Pancreas (tissue), 10 donors: ENCODE measurements around the gene ERF. TPM values are rescaled to one million over a fixed set of nuclear protein-coding genes. Genes with fewer than 3 reads are reported as not detected.

Experiments
- ATAC-seq, 4 donors: fragments of 200-7000 bp; cut with Tn5 transposase; one replicate each; pipeline versions ENCODE4 v1.8.0 to v1.9.1; 2020; ENCODE audit warnings: mild to moderate bottlenecking in 4 of 4, moderate library complexity in 4 of 4
- DNase-seq, 6 donors: peaks; one replicate each; pipeline ENCODE4 v3.0.0-alpha.2; 2020
- FAIRE-seq: peaks from 2 replicates; lab custom pipeline; 2012; peaks lifted over from hg19 to GRCh38; lab: Jason Lieb, UNC
- H3K27ac ChIP-seq, 4 donors: fragments of 200-600 bp; sonication (generic); 1 replicate in 3 of 4; 2 replicates in 1 of 4; pipeline versions ENCODE4 v1.5.0 to v1.8.0; 2020
- H3K27me3 ChIP-seq, 4 donors: fragments of 200-600 bp; one replicate each; pipeline ENCODE4 v1.8.0; 2021
- H3K36me3 ChIP-seq, 3 donors: fragments of 200-600 bp; sonication (generic) in 1 of 3; one replicate each; pipeline versions ENCODE4 v1.5.0 to v1.8.0; 2020 to 2021
- H3K4me1 ChIP-seq, 3 donors: fragments of 200-600 bp; one replicate each; pipeline ENCODE4 v1.8.0; 2021
- H3K4me3 ChIP-seq, 4 donors: fragments of 200-600 bp; sonication (generic) in 2 of 4; one replicate each; pipeline versions ENCODE4 v1.5.0 to v1.8.0; 2020 to 2021
- H3K9me3 ChIP-seq, 4 donors: fragments of 200-600 bp; one replicate each; pipeline ENCODE4 v1.8.0; 2021
- WGBS, 2 donors: extraction: QIAGEN DNeasy Blood & Tissue Kit; methylation state at CpG; one replicate each; pipeline ENCODE4 v1.1.7; 2013; 5-methylcytosine and 5-hydroxymethylcytosine counted together
- intact Hi-C, 3 donors: fragments of 100-400 bp; cut with DNase I; formaldehyde crosslinking; loops; one replicate each; pipeline versions ENCODE4 v1.11.1 to v1.14.2; 2022
- polyA plus RNA-seq, 2 donors: library from polyadenylated mRNA; stranded (reverse); fragments of 200-250 nt; gene quantifications; one replicate each; pipeline ENCODE4 v1.2.3, GENCODE V29; 2013
- total RNA-seq, 6 donors: library from RNA; stranded (reverse); fragmentation: NEBNext Ultra II Directional in 4 of 6; extraction: Animal tissue kit (Norgen Biotek cat#: 25700) in 4 of 6; gene quantifications; one replicate each; pipeline versions ENCODE4 v1.2.1 to v1.2.4, GENCODE V29; 2021 to 2023
- TF ChIP-seq, protein P1 (sequence below), 4 donors: fragments of 200-600 bp; sonication (generic) in 3 of 4; IDR thresholded peaks; one replicate each; pipeline versions ENCODE4 v1.5.0 to v1.8.0; 2021; ENCODE audit warnings: antibody characterized with exemption in 4 of 4
- donor health status: healthy with polysubstance abuse.
- donor health status: DM: no; HTN: no; CAD: no; lungs with moderate emphysema.
- donor health status: DM: no; HTN: no; CAD: no.
- donor health status: control.
- donor health status: control.
- donor health status: Bipolar disorder and iron deficiency.
- donor health status: DM: yes; HTN: yes; CAD: no.
- donor health status: DM: no; HTN: no; CAD: no.
- donor health status: DM: no; HTN: no; CAD: no.
- donor health status: DM: yes; HTN: yes; CAD: no.

Gene ERF
- total and polyA plus RNA-seq, 8 donors = 20.5 to 48.5 (median 22.9) TPM

DNA sequence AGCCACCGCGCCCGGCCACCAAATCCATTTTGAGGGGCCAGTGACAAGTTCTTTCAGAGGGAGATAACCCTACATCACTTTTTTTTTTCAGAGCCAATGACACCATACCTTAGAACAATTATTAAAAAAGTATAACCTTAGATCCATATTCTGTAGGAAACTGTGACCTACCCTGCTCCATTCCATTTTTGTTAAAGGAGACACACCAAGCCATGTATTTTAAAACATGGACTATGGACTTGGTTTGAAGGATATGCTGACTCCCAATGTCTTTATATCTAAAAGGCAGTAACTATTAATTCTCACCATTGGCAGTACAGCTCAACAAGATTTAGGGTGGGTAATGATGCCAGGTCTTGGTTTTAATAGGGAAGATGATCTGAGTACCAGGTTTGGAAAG lies 13.6 kb downstream of the ERF start:
- Histone ChIP-seq H3K4me1 (peaks cover 0 to 13% (median 7%) of the 10 kb centered on the region in 3 donors), H3K27ac (no peak overlapping the region), H3K9me3 (no peaks in the 10 kb centered on the region), H3K27me3 (no peaks in the 10 kb centered on the region), H3K4me3 (peak overlapping the region; percentile 74 to 91 (median 81)), H3K36me3 (peaks cover 0 to 7% (median under 1%) of the 10 kb centered on the region in 3 donors)
- ATAC-seq (no peak), DNase-seq (no peak), FAIRE-seq (no peak)
- intact Hi-C loops = loop anchor here in 1 of 3 donors (10.0 kb wide), 2 partner anchors 54 to 194 kb away; no protein-coding TSS in a partner anchor
- TF ChIP-seq, protein P1, sequence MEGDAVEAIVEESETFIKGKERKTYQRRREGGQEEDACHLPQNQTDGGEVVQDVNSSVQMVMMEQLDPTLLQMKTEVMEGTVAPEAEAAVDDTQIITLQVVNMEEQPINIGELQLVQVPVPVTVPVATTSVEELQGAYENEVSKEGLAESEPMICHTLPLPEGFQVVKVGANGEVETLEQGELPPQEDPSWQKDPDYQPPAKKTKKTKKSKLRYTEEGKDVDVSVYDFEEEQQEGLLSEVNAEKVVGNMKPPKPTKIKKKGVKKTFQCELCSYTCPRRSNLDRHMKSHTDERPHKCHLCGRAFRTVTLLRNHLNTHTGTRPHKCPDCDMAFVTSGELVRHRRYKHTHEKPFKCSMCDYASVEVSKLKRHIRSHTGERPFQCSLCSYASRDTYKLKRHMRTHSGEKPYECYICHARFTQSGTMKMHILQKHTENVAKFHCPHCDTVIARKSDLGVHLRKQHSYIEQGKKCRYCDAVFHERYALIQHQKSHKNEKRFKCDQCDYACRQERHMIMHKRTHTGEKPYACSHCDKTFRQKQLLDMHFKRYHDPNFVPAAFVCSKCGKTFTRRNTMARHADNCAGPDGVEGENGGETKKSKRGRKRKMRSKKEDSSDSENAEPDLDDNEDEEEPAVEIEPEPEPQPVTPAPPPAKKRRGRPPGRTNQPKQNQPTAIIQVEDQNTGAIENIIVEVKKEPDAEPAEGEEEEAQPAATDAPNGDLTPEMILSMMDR (IDR thresholded peaks at IDR 0.05) = no peak
- WGBS, 2 donors = 96 to 98% methylated on average over 3 of the region's 3 CpGs

GRCh38 chr19:42239544-42240220 lies 15.2 kb downstream of the ERF start:
- no peak for ATAC-seq
- Histone ChIP-seq H3K36me3 (peaks cover 0 to 21% (median 10%) of the 10 kb centered on the region in 3 donors), H3K27me3 (no peaks in the 10 kb centered on the region), H3K27ac (no peak overlapping the region), H3K4me3 (no peak overlapping the region), H3K4me1 (peaks cover 0 to 12% (median 7%) of the 10 kb centered on the region in 3 donors), H3K9me3 (no peaks in the 10 kb centered on the region)
- intact Hi-C loops = loop anchor here in 1 of 3 donors (10.0 kb wide), 2 partner anchors 55 to 195 kb away; no protein-coding TSS in a partner anchor
- no peak for FAIRE-seq
- TF ChIP-seq, protein P1 (IDR thresholded peaks at IDR 0.05) = no peak
- 86 to 89% methylated on average over 10 of the region's 10 CpGs for whole genome bisulfite sequencing, 2 donors
- peak in 1 of 6 donors; percentile 60 for DNase-seq

GRCh38 chr19:42235181-42235580 lies 19.7 kb downstream of the ERF start:
- peaks cover 4 to 56% (median 29%) of the 10 kb centered on the region in 3 donors for H3K36me3 ChIP-seq
- WGBS, 2 donors = 84 to 97% methylated on average over 5 of the region's 5 CpGs

DNA sequence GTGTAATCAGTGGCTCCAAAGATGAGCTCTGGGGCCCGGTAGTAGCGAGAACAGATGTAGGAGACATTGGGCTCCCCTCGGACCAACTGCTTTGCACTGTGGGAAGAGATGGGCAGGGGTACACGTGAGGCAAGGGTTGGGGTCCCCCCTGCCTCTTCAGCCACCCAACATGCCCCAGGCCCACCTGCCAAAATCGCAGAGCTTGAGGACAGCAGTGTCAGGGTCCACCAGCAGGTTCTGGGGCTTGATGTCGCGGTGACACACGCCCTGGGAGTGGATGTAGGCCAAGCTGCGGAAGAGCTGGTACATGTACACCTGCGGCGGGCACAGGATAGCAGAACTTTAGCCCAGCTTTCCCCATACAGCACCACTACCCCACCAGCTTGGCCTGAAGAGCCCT lies 20.6 kb downstream of the ERF start:
- DNase-seq (no peak), ATAC-seq (no peak), FAIRE-seq (no peak)
- Histone ChIP-seq H3K4me1 (no peaks in the 10 kb centered on the region), H3K27ac (no peak overlapping the region), H3K27me3 (no peaks in the 10 kb centered on the region), H3K9me3 (no peaks in the 10 kb centered on the region), H3K4me3 (no peak overlapping the region), H3K36me3 (peaks cover 4 to 56% (median 29%) of the 10 kb centered on the region in 3 donors)
- TF ChIP-seq, protein P1 (IDR thresholded peaks at IDR 0.05) = no peak
- intact Hi-C loops = no loop called here
- WGBS, 2 donors = 90 to 93% methylated on average over 11 of the region's 11 CpGs

More at GRCh38 chr19:42235181-42235580, 19.7 kb downstream of the ERF start:
- DNase-seq = no peak
- TF ChIP-seq, protein P1 (IDR thresholded peaks at IDR 0.05) = no peak
- intact Hi-C loops = no loop called here
- H3K4me3 ChIP-seq = no peak overlapping the region
- FAIRE-seq = no peak
- H3K4me1 ChIP-seq = no peaks in the 10 kb centered on the region
- no peaks in the 10 kb centered on the region for H3K9me3 ChIP-seq
- ATAC-seq = no peak
- no peaks in the 10 kb centered on the region for H3K27me3 ChIP-seq
- no peak overlapping the region for H3K27ac ChIP-seq
